ENCODE data around the gene YY1AP1.
"Not testable (repeated sequence)": the region's sequence is repeated elsewhere in the genome, so short reads cannot be mapped to it uniquely, and the experiment has no call there.

YY1AP1 gene, protein sequence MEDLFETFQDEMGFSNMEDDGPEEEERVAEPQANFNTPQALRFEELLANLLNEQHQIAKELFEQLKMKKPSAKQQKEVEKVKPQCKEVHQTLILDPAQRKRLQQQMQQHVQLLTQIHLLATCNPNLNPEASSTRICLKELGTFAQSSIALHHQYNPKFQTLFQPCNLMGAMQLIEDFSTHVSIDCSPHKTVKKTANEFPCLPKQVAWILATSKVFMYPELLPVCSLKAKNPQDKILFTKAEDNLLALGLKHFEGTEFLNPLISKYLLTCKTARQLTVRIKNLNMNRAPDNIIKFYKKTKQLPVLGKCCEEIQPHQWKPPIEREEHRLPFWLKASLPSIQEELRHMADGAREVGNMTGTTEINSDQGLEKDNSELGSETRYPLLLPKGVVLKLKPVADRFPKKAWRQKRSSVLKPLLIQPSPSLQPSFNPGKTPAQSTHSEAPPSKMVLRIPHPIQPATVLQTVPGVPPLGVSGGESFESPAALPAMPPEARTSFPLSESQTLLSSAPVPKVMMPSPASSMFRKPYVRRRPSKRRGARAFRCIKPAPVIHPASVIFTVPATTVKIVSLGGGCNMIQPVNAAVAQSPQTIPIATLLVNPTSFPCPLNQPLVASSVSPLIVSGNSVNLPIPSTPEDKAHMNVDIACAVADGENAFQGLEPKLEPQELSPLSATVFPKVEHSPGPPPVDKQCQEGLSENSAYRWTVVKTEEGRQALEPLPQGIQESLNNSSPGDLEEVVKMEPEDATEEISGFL

DNA sequence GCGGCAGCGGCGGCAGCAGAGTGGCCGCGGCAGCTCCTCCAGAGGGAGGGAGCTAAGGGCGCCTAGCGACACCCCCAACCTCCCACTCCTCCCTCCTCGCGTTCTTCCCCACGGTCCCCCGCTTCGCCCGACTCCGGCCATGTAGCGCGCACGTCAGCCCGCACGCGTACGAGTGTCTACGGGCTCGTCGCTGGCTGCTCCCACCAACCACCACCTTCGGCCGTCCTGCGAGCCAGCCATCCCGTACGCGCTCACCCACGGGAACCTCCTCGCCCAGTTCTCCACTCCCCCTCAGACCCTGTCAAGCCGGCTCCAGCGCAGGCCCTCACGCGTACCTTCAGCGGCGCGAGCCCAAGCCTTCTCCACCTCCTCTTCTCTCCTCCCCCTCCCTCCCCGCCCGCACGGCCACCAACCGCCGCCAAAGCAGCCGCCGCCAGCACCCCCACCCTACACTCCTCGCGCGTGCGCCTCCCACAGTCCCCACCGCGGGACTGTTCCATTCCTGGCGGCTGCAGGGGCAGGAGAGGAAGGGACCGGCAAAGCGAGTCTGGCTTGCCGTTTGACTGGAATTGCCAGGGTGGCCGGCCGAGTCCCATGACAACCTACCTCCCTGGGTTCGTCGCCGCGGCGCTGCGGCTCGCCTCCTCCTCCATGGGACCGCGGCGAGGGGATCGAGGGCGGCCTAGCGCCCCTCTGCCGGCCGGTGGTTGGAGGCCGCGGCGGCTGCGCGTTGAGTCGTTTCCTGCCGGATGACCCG is at the start of gene YY1AP1:
Gene YY1AP1, minus strand, starts transcription at position 451 of the 757 bp plus-strand sequence. CDS start 8,338 bp downstream, outside the sequence.
- peak; percentile 97 for DNase-seq

DNA sequence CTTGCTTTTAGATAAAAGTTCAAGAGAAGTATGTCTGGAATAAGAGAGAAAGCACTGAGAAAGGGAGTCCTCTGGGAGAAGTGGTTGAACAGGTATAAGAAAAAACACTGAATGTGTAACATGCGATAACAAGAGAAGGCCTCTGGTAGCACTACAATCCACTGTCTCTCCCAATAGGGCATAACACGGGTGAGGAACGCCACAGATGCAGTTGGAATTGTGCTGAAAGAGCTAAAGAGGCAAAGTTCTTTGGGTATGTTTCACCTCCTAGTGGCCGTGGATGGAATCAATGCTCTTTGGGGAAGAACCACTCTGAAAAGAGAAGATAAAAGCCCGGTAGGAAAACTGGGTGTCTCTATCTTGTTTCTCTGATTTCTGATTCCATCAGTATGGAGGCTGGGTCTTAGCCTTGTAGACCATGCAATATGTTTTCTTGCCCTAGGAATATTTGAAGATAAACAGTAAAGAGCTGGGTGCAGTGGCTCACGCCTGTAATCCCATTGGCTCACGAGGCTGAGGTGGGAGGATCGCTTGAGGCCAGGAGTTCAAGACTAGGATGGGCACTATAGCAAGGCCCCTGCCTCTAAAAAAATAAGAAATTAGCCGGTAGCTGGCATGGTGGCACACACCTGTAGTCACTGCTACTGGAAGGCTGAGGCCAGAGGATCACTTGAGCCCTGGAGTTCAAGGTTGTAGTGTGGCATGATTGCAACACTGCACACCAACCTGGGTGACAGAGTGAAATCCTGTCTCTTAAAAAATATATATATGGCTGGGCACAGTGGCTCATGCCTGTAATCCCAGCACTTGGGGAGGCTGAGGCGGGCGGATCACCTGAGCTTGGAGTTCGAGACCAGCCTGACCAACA is 40.7 kb upstream of the YY1AP1 start:
- DNase-seq = peak; percentile 84

DNA sequence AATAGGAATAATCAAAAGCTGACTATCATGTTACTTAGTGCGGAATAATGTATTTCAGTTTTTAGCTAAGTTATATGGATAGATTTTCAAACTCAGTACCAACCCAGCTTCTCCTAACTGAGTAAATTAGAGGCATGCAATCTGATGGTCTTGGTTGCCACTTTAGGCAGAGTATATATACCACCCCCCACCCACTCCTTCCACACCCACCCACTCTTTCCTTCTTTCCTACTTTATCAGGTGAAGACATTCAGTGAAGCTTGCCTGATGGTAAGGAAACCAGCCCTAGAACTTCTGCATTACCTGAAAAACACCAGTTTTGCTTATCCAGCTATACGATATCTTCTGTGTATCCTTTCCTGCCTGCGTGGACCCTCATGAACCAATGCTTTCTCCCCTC is 36.6 kb upstream of the YY1AP1 start:
- DNase-seq = no peak

DNA sequence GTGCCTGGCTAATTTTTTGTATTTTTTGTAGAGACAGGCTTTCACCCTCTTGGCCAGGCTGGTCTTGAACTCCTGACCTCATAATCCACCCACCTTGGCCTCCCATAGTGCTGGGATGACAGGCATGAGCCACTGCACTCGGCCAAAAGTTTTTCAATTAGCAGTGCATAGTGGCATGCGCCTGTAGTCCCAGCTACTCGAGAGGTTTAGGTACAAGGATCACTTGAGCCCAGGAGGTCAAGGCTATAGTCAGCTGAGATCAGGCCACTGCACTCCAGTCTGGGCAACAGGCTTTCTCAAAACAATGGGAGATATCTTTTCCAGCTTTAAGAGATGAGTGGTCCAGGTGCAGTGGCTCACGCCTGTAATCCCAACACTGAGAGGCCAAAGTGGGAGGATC is 31.1 kb upstream of the YY1AP1 start:
- DNase-seq = no peak

DNA sequence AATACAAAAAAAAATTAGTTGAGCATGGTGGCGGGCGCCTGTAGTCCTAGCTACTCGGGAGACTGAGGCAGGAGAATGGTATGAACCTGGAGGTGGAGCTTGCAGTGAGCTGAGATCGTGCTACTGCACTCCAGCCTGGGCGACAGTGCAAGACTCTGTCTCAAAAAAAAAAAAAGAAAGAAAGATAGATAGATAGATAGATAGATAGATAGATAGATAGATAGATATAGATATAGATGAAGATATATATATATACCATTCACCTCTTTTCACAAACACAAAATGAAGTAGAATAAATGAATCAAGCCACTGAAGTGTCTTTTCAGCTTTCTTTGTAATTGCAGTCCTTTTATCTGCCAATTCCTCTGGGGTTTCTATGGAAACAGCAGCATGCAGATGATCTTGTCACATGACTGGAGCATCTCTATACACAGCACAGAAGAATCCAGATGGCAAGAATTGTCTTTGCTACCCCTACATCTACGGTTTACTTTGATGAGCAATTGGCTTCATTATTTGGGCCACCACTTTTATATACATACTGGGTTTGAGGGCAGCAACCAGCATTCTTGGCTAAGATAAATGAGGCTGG is 30.0 kb upstream of the YY1AP1 start:
- not testable (repeated sequence) for DNase-seq

DNA sequence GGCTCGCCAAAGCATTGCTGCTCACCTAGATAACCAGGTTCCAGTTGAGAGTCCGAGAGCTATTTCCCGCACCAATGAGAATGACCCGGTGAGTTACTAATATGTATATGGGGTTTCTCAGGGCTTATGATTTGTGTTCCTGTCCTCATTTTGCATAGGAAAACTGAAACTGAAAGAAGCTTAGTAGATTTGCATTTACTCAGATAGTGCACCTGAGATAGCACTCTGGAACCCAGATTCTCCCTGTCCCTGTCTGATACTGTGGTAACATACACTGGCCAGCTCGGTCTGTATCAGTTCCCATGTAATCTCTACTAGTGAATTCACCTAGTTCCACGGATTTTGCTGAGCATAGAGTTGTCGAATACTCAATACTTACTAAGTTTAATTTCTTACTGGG is 28.5 kb upstream of the YY1AP1 start:
- no peak for DNase-seq

DNA sequence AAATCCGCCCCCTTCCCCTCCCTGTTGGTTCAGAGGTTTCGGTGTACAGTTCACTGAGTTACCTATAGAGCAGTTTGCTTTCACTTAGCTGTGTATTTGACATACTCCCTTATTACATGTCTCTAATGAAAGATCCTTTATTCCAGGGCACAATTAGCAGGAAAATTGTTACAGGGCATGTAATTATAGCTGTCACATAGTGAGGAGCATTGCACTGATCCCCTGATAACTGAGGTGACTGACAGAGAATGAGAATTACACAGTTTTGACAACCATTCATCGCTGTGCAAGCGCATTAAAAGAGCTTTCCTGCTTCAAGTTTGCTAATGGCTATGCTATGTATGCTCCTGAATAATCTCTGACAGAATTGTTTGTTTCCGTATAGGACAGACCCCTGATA is 27.2 kb upstream of the YY1AP1 start:
- no peak for DNase-seq

DNA sequence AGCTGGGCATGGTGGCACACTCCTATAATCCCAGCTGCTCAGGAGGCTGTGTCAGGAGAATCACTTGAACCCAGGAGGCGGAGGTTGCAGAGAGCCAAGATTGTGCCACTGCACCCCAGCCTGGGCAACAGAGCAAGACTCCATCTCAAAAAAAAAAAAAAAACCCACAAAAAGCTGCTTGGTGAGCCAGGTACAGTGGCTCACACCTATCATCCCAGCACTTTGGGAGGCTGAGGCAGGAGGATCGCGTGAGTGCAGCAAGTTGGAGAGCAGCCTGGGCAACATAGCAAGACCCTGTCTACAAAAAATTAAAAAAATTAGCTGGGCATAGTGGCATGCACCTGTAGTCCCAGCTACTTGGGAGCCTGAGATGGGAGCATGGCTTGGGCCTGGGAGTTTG is 26.5 kb upstream of the YY1AP1 start:
- not testable (repeated sequence) for DNase-seq

DNA sequence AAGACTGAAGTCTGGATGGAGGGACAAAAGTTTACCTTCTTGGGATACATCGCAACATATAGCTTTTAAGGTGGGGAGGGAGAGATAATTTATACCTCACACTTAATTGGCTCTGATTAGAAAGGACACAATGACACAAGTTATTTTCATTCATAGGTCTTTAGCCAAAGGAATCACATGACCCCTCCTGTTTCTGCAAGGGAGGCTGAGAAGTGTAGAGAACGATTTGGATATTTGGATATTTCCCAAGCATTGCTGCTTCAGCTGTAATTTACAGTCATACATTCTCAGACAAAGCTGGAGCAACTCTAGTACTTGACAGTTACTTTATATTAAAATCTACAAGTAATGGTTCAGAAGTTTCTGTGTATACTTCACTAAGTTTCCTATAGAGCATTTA is 24.5 kb upstream of the YY1AP1 start:
- DNase-seq = no peak

DNA sequence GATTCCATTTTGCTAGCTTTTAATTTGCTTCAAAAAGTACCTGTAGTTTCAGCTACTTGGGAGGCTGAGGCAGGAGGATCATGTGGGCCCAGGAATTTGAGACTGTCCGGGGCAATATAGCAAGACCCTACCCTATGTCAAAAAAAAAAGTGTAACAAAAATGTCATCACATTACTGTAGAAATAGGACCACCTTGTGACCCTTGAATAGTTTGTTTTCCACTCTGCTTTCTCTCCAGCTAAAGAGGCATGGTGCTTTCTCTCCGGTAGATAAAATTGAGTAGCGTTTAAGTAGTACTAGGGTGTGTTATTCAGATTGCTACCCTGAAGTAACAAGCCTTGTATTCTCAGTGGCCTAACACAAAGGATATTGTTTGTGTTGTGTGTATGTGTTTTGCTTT is 24.1 kb upstream of the YY1AP1 start:
- peak; percentile 50 for DNase-seq

DNA sequence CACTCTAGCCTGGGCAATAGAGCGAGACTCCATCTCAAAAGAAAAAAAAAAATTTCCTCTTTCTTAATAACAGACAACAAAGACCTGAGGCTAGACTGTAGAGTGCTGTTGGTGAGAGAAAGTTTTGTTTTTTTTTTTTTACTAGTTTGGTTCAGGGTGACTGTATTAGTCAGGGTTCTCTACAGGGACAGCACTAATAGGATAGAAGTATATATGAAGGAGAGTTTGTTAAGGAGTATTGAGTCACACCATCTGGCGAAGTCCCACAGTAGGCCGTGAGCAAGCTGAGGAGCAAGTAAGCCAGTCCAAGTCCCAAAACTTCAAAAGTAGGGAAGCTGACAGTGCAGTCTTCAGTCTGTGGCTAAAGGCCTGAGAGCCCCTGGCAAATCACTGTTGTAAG is 22.9 kb upstream of the YY1AP1 start:
- DNase-seq = not testable (repeated sequence)

DNA sequence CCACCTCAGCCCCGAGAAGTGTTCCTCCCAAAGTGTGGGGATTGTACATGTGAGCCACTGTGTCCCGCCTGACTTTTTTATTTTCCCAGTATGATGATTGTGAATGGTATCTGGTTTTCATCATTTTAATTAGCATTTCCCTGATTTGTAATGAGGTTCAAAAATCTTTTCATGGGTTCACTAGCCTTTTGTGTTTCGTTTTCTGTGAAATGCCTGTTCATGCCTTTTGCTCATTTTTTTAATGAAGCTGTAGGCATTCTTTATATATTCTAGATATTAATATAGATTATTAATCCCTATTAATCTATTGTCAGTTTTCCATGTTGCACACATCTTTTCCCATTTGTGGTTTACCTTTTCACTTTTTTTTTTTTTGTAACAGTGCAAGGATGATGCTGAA is 20.8 kb upstream of the YY1AP1 start:
- DNase-seq = no peak

DNA sequence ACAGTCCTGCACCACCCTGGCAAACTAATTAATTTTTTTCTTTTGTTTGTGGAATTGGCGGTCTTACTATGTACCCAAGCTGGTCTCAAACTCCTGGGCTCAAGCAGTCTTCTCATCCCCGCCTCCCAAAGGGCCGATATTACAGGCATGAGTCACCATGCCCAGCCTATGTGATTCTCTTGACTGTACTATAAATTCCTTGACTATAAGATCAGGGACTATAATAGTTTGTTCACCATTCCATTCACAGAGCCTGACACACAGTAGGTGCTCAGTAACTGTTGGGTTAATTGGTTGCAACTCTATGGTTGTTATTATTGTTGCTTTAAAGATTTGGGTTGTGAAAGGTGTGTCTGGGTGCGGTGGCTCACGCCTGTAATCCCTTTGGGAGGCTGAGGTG is 17.6 kb upstream of the YY1AP1 start:
- DNase-seq = no peak

DNA sequence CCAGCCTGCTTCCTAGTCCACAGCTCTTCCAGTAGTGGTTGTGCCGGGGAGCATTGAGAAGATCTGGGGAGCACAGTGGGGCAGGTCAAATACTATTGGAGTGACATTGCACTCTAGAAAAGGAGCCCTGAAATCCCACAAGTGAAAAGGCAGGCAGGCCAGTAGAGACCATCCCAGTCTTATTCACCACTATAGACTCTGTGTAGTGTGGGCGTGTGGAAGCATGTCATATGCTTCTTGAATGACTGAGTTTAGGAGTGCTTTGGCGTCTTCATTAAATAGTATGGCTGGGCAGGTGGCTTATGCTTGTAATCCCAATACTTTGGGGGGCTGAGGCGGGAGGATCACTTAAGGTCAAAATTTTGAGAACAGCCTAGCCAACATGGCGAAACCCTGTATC is 15.8 kb upstream of the YY1AP1 start:
- DNase-seq = not testable (repeated sequence)

DNA sequence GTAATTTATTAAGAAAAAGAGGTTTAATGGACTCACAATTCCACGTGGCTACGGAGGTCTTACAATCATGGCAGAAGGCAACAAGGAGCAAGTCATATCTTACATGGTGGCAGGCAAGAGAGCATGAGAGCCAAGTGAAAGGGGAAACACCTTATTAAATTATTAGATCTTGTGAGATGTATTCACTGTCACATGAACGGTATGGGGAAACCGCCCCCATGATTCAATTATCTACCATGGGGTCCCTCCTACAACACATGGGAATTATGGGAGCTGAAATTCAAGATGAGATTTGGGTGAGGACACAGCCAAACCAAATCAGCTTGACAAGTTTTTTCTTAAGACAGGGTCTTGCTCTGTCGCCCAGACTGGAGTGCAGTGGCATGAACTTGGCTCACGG is 14.6 kb upstream of the YY1AP1 start:
- no peak for DNase-seq

DNA sequence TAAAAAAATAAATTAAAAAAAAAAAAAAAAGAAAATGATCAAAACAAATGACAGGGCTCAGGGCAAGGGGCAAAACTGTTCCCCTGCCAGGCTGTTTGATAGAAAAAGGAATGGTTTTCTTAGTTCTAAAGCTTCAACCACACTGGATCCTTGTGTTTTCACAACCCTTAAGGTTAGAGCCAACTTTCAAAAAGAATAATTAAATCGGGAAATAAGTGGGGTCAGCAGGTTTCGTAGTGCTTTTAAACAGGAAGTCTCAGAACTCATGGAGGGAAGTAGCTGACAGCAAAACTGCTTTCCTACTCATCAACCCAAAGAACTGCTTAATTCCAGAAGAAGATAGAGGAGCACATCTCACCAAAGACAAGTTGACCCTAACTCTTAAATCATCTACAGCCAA is 13.1 kb upstream of the YY1AP1 start:
- not testable (repeated sequence) for DNase-seq

DNA sequence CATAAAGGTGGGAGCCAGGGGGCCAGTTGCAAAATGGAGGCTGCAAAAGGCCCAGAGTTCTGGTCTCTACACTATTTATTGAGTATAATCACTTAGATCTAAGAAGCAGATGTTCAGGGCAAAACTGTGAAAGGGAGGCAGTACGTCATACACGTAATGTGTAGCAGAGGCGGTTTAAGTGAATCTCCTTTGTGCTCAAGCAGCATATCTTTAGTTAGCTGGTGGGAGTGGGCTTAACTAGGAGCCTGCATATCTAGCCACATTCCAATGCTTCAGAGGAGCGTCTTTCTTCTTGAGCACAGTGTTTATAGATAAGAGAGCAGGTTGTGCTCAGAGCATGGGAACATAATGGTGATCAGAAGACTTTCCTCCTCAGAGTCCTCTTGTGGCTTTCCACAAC is 10.5 kb upstream of the YY1AP1 start:
- DNase-seq = peak; percentile 73

DNA sequence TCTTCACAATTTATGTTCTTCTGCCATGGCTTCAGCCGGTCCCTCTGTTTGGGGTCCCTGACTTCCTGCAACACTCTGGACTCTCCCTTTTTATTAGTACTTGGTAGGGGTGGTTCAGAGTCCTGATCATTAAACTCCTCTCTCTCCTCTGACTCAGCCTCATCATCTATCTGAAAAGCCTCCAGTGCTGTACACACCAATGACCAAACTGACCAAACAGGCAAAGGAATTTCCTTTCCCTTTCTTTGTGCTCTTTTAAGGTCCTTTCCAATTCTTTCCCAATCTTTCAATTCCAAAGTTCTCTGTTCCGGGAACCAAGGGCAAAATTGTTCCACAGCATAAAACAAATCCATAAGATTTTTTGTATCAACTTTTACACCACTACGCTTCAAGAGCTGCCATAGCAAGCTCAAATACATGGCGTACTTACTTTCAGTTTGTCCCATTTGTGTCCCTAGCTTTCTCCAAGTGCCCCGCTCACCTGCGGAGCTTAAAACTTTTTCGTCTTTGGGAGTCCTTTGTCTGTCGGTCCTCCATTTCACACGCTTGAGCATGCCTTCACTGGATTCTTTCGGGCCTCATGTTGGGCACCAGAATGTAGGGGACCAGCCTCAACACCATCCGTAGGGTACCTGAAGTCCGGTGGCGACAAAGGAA is 9.9 kb upstream of the YY1AP1 start:
- no peak for DNase-seq

DNA sequence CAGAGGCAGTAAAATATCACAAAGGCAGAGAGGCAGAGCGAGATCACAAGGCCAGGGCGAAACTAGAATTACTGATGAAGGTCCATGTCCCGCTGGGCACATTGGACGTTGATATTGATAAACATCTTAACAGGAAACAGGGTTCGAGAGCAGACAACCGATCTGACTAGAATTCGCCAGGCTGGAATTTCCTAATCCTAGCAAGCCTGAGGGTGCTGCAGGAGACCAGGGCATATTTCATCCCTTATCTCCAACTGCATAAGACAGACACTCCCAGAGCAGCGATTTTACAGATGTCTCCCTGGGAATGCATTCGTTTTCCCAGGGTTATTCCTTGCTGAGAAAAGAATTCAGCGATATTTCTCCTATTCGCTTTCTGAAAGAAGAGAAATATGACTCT is 9.0 kb upstream of the YY1AP1 start:
- DNase-seq = not testable (repeated sequence)

DNA sequence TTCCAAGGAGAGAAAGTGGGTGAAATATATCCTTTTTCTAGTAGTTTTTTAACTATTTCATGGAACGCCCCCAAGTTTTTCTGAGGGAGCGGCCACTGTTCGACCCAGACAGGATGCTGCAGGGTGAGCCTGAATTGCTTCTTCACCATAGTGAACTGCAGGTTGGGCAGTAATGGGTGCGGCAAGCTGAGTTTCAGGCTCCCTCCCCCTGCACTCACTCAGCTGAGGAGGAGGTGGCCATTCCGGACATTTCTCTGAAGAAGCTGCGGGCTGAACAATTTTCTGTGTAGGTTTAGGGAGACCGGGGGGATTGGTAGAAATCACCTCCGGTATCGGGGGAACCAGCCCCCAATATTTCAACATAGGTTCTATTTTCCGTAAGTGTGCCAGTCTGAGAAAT is 8.5 kb upstream of the YY1AP1 start:
- DNase-seq = no peak

DNA sequence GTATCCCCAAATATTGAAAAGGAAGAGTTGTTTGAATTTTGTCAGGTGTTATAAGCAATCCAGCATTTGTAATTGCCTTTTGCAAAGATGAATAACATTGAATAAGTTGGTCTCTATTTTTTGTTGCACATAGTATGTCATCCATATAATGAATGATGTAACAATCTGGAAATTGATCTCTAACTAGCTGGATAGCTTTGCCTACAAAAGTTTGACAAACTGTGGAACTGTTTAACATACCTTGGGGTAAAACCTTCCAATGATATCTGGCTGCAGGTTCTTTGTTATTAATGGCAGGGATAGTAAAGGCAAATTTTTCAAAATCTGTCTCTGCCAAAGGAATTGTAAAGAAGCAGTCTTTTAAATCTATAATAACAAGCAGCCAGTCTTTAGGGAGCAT is 8.0 kb upstream of the YY1AP1 start:
- DNase-seq = no peak

DNA sequence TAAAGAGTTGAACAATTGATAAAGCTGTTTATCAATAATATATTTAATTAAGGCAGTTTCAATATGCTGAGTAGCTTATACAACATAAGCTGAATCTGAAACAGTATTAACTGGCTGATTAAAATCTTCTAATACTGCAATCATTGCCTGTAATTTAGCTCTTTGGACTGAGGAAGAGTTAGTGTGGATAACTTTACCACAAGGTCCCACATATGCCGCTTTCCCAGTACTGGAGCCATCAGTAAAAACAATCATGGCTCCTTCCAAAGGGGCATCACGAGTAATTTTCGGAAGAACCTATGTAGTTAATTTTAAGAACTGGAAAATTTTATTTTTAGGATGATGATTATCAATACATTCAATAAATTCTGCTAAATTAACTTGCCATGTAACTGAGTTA is 7.0 kb upstream of the YY1AP1 start:
- DNase-seq = no peak
